HG02885 (cell line): ENCODE results near the gene VCL.

Experiments used
- ATAC-seq: cut with Tn5 transposase; IDR thresholded peaks from one replicate; pipeline ENCODE4 v1.9.1; 2021; ENCODE audit warnings: mild to moderate bottlenecking; ENCODE audit not compliant: unreplicated experiment, poor library complexity

Gene VCL

GRCh38 chr10:74063256-74063655, 65.3 kb downstream of the VCL start:
- ATAC-seq, result no peak

- ATAC-seq, result no peak
These were observed 69.7 kb downstream of the VCL start for GRCh38 chr10:74067373-74068352.

- no peak for ATAC-seq
These were observed 73.2 kb downstream of the VCL start for GRCh38 chr10:74071157-74071556.

- ATAC-seq, result no peak
These were observed 74.6 kb downstream of the VCL start for GRCh38 chr10:74072503-74072902.

- no peak for ATAC-seq
These were observed 78.0 kb downstream of the VCL start for GRCh38 chr10:74075906-74076305.

GRCh38 chr10:74076961-74077360, 79.0 kb downstream of the VCL start:
- ATAC-seq, result no peak

GRCh38 chr10:74077416-74077815, 79.5 kb downstream of the VCL start:
- no peak for ATAC-seq

GRCh38 chr10:74078037-74078436, 80.1 kb downstream of the VCL start:
- no peak for ATAC-seq

GRCh38 chr10:74079028-74079935, 81.4 kb downstream of the VCL start:
- no peak for ATAC-seq

- ATAC-seq, result no peak
These were observed 82.1 kb downstream of the VCL start for GRCh38 chr10:74079936-74080590.

GRCh38 chr10:74081192-74081803, 83.4 kb downstream of the VCL start:
- peak; percentile 37 for ATAC-seq

GRCh38 chr10:74081941-74082718, 84.2 kb downstream of the VCL start:
- no peak for ATAC-seq

GRCh38 chr10:74083304-74083703, 85.4 kb downstream of the VCL start:
- ATAC-seq, result no peak

GRCh38 chr10:74084955-74085354, 87.0 kb downstream of the VCL start:
- peak; percentile 64 for ATAC-seq

- no peak for ATAC-seq
These were observed 88.4 kb downstream of the VCL start for GRCh38 chr10:74086317-74086716.

- ATAC-seq, result no peak
These were observed 90.8 kb downstream of the VCL start for GRCh38 chr10:74088722-74089121.

- no peak for ATAC-seq
These were observed 94.5 kb downstream of the VCL start for GRCh38 chr10:74092372-74092771.

- no peak for ATAC-seq
These were observed 95.7 kb downstream of the VCL start for GRCh38 chr10:74093530-74094164.

GRCh38 chr10:74094231-74094630, 96.3 kb downstream of the VCL start:
- ATAC-seq, result no peak
